GM12873 (cell line): Measurements from ENCODE around the gene TBC1D1.

Experiments used
- TF ChIP-seq, protein P1 (sequence below): IDR thresholded peaks from 2 replicates; pipeline ENCODE4 v1.5.1; 2012; ENCODE audit warnings: low read depth, mild to moderate bottlenecking, moderate library complexity, low read length, control low read depth; ENCODE audit not compliant: insufficient read depth; ENCODE audit errors: missing control alignments

Gene TBC1D1

GRCh38 chr4:38100474-38101255 lies 209.8 kb downstream of the TBC1D1 start:
- TF ChIP-seq, protein P1, sequence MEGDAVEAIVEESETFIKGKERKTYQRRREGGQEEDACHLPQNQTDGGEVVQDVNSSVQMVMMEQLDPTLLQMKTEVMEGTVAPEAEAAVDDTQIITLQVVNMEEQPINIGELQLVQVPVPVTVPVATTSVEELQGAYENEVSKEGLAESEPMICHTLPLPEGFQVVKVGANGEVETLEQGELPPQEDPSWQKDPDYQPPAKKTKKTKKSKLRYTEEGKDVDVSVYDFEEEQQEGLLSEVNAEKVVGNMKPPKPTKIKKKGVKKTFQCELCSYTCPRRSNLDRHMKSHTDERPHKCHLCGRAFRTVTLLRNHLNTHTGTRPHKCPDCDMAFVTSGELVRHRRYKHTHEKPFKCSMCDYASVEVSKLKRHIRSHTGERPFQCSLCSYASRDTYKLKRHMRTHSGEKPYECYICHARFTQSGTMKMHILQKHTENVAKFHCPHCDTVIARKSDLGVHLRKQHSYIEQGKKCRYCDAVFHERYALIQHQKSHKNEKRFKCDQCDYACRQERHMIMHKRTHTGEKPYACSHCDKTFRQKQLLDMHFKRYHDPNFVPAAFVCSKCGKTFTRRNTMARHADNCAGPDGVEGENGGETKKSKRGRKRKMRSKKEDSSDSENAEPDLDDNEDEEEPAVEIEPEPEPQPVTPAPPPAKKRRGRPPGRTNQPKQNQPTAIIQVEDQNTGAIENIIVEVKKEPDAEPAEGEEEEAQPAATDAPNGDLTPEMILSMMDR: no peak

DNA sequence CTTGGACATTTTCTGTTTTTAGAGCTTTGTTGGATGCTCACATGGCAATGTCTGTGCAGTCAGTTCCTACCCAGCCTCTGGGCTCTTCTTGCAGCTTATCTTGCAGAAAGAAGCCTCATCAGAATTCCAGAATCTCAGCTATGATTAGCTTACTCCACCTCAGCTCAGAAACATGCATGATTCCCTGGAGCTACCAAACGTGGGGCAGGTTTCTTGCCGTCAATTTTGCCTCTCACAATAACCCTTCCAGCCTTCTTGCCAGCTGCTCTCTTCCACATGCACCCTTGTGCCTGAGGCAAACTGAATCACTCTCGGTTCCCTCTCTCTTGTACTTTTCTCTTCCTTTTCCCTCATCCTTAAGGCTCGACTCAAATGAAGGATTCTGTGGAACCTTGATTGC lies 210.7 kb downstream of the TBC1D1 start:
- TF ChIP-seq, protein P1: no peak

DNA sequence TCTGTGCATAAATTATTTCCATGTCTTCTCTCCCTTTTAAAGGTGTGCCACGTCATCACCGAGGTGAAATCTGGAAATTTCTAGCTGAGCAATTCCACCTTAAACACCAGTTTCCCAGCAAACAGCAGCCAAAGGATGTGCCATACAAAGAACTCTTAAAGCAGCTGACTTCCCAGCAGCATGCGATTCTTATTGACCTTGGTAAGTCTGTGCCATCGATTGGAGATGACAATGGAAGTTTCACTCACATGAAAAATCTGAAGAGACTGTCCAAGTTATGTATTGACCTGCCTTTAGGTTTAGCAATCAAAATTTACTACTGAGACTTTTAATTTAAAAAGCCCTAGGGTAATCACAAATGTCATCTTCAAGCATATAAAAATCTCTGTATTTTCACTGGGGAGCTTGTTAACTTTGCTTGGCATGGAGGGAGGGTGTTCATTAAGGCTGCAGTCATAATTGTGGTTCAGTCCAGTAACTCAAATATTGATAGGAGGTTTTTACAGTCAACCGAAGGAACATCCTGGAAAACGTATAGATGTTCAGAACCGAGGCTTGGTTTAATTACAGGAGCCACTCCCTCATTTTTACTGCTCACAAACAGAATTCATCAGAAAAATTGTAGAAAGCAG lies 212.2 kb downstream of the TBC1D1 start:
- TF ChIP-seq, protein P1: no peak

DNA sequence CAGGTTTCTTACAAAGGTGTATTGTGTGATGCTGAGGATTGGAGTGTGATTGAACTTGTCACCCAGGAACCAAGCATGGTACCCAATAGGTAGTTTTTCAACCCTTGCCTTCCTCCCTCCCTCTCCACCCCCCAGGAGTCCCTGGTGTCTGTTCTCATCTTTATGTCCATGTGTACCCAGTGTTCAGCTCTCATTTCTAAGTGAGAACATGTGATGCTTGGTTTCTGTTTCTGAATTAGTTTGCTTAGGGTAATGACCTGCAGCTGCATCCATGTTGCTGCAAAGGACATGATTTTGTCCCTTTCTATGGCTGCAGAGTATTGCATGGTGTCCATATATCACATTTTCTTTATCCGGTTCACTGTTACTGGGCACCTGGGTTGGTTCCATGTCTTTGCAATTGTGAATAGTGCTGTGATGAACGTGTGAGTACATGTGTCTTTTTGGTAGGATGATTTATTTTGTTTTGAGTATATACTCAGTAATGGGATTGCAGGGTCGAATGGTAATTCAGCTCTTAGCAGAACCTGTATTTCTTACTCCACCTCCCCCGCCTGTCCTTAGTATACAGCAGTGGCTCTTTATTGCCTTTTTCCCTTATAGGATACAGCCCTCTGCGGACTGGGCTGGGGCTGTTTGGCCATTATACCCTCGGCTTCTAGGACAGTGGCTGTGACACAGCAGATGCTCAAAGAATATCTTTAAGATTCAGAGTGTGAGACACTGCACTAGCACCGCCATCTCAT lies 214.8 kb downstream of the TBC1D1 start:
- TF ChIP-seq, protein P1: no peak

DNA sequence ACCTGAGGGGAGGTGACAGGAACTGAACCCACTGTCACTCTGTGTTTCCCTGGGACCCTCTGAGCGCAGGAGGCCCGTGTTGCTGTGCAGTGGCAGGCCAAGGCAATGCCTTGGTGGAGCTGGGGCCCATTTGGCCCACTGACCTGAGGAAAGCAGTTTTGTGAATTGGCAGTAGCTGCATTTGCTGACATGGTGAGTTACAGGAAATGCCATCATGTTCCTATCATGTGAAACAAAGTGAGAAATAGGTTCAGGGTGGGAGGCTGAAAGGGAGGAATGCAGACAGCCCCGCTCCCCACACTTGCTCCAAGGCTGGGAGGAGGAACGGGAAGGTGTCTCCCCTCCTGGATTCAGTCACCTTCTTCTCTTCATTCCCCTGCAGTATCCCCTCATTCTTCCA lies 215.4 kb downstream of the TBC1D1 start:
- TF ChIP-seq, protein P1: no peak

GRCh38 chr4:38106886-38107514 lies 216.1 kb downstream of the TBC1D1 start:
- TF ChIP-seq, protein P1: no peak

- TF ChIP-seq, protein P1: no peak
Measured at GRCh38 chr4:38107818-38108217, 216.9 kb downstream of the TBC1D1 start.
